Colon (tissue), 2 donors: ENCODE data around the gene RCCD1.
"Not testable (repeated sequence)": the region's sequence is repeated elsewhere in the genome, so short reads cannot be mapped to it uniquely, and the experiment has no call there.

Source experiments
- FAIRE-seq: peaks from 2 replicates; lab custom pipeline; 2012; peaks lifted over from hg19 to GRCh38; lab: Jason Lieb, UNC
- donor health status: control.
- donor health status: control.

The RCCD1 gene

GRCh38 chr15:90918034-90918788 is 36.5 kb upstream of the RCCD1 start:
- no peak for FAIRE-seq

- no peak for FAIRE-seq
These were observed 35.8 kb upstream of the RCCD1 start for GRCh38 chr15:90918835-90919234.

GRCh38 chr15:90921887-90922286 is 32.8 kb upstream of the RCCD1 start:
- no peak for FAIRE-seq

DNA sequence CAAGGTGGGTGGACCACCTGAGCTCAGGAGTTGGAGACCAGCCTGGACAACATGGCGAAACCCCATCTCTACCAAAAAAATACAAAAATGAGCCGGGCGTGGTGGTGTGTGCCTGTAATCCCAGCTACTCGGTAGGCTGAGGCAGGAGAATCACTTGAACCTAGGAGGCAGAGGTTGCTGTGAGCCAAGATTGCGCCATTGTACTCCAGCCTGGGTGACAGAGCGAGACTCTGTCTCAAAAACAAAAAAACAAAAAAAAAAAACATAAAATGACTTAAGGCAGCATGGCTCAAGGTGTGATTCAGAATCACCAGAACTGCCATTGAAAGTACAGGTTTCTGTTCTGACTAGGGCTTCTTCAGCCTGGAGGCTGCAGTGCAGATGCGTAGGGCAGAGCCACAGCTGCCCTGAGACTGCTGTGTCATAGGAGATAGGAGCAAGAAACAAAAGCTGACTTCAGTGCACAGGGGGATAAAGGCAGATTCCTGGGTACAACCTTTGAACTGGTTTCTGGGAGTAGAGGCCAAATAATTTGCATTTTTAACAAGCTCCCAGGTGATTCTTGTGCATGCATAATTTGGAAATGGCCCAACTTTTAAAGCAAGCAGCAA is 31.9 kb upstream of the RCCD1 start:
- FAIRE-seq = not testable (repeated sequence)

- FAIRE-seq = no peak
These were observed 30.3 kb upstream of the RCCD1 start for GRCh38 chr15:90924375-90924774.

GRCh38 chr15:90926766-90927165 is 27.9 kb upstream of the RCCD1 start:
- not testable (repeated sequence) for FAIRE-seq

- FAIRE-seq = not testable (repeated sequence)
These were observed 26.6 kb upstream of the RCCD1 start for GRCh38 chr15:90928106-90928505.

DNA sequence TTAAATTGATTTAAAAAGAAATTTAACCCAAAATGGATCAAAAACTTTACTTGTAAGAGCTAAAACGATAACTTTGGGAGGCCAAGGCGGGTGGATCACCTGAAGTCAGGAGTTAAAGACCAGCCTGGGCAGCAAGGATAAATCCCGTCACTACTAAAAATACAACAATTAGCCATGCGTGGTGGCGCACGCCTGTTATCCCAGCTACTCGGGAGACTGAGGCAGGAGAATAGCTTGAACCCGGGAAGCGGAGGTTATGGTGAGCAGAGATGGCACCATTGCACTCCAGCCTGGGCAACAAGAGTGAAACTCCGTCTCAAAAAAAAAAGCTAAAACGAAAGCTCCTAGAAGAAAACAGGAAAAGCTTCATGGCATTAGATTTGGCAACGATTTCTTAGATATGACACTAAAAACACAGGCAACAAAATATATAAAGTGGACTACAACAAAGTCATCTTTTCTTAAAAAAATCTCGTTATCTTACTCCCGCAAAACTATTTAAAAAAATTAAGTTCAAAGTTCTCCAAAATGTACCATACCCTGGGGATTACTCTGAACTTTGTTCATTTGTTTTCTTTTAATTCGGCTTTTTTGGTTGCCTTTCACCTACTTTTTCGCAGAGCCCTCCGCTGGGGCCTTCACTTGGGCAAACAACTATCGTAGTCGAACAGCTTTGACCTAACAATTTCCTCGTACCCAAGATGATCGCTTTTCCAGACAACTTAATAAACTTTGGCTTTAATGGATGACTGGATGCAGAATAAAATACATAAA is 25.3 kb upstream of the RCCD1 start:
- FAIRE-seq = no peak

GRCh38 chr15:90930861-90931574 is 23.7 kb upstream of the RCCD1 start:
- FAIRE-seq = no peak

- no peak for FAIRE-seq
These were observed 23.2 kb upstream of the RCCD1 start for GRCh38 chr15:90931575-90931827.

DNA sequence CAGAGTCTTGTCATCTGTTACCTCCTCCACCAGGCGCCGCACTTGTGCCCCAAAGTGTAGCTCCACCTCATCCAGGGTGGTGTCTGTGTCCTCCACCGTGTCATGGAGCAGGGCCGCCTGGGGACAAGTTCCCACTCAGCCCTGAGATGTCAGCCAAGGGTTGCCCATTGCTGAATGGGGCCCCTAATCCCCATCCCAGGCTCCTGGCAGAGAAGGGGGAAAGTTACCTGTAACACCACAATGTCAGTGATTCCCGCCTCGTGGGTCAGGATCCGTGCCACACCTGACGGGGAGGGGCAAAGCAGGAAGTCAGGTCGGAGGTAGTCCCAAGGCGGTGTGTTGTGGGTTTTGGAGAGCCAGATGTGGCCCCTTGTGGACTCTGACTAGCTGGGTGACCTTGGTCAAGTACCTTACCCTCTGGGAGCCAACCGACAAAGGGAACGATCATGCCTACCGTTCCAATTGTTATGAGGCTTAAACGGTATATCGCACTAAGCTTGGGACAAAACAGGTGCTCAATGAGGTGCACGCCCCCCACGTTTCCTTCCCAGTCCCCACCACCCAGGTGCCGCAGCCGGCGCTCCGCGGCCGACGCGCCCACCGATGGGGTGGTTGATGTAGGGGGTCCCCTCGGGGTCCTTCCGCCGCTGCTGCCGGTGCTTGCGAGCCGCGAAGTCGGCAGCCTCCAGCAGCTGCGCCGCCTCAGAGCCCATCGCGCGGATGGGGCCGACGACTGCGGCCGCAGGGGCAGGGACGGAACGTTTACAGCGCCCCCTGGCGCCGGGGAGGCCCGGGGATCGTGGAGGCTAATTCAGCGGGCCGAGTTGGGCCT is 22.6 kb upstream of the RCCD1 start, which contains the start of gene HDDC3:
Gene HDDC3, minus strand, starts transcription at position 722 of the 832 bp plus-strand sequence. Its CDS starts 9 bp downstream, at position 713.
- FAIRE-seq = no peak

- FAIRE-seq = no peak
These were observed 22.1 kb upstream of the RCCD1 start for GRCh38 chr15:90932660-90932991.

DNA sequence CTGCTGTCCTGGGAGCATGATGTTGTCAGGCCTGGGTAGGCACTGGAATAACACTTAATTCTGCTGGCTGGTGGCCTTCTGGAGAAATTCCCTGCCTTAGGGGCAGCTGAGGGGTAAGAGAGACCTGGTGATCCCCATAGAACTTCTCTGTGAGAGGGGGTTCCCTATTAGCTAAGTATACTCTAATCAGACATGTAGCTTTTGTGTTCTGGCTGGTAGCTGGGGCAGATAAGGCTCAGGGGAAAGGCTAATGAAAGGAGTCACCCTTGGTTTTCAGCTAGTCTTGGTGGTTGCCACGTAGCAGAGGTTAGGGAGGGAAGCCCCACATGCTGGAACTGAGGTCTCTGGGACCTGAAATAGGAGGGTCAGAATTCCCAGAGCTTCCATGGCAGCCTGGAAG is 21.4 kb upstream of the RCCD1 start:
- FAIRE-seq = no peak

GRCh38 chr15:90934256-90934948 is 20.3 kb upstream of the RCCD1 start:
- FAIRE-seq = no peak

GRCh38 chr15:90934949-90935751 is 19.5 kb upstream of the RCCD1 start, which contains the start of gene UNC45A:
Gene UNC45A, plus strand, starts transcription at chr15:90935285. Its CDS starts 40 bp downstream, at chr15:90935325.
- no peak for FAIRE-seq

- FAIRE-seq = no peak
These were observed 17.9 kb upstream of the RCCD1 start for GRCh38 chr15:90936823-90937222.

DNA sequence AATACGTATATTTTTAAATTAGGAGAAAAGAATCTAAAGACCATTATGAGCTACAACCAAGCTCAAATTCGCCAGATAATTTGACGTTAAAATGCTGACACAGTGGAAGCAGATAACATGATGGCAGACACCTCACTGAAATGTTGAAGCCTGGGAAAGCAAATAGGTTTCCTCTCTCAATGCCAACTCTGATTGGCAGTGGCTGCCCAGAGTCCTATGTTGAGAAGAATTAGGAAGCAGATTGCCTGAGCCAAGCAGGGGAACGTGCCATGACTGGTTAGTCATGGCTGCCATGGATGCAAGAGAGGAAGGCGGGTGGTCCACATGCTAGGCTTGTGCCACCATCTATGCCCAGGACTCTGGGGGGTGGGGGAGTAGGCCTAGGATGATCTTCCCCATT is 16.4 kb upstream of the RCCD1 start:
- no peak for FAIRE-seq

GRCh38 chr15:90939756-90940155 is 14.9 kb upstream of the RCCD1 start:
- FAIRE-seq = no peak

- FAIRE-seq = no peak
These were observed 13.6 kb upstream of the RCCD1 start for GRCh38 chr15:90941038-90941437.
